WTC11 (cell line): Measurements from ENCODE around the gene DGUOK. TPM values are rescaled to one million over a fixed set of nuclear protein-coding genes. Genes with fewer than 3 reads are reported as not detected.

ENCODE experiments used
- ATAC-seq: fragments of 200-7000 bp; cut with Tn5 transposase; 2 replicates; pipeline ENCODE4 v1.10.0; 2021; ENCODE audit warnings: mild to moderate bottlenecking, moderate library complexity
- CTCF ChIA-PET: fragments of 300-600 bp; sonication (Branson Sonifier 250); formaldehyde crosslinking; loops from one replicate; lab custom pipeline; 2021; ENCODE audit warnings: antibody characterized with exemption; lab: Charles Lee
- POLR2A ChIA-PET: fragments of 350-600 bp; sonication (Branson Sonifier 250); formaldehyde crosslinking; loops from one replicate; lab custom pipeline; 2021; ENCODE audit warnings: antibody characterized with exemption; lab: Charles Lee
- DNase-seq: peaks from one replicate; pipeline ENCODE4 v3.0.0; 2021; ENCODE audit warnings: low spot score
- H3K27ac Mint-ChIP-seq: 2 replicates; pipeline ENCODE4 v1.8.0; 2021; ENCODE audit warnings: mixed read lengths
- H3K27me3 Mint-ChIP-seq: 2 replicates; pipeline ENCODE4 v1.8.0; 2021; ENCODE audit warnings: low read depth, mild to moderate bottlenecking, moderate library complexity, mixed read lengths
- H3K36me3 Mint-ChIP-seq: 2 replicates; pipeline ENCODE4 v1.8.0; 2021; ENCODE audit warnings: mixed read lengths
- H3K4me1 Mint-ChIP-seq: 2 replicates; pipeline ENCODE4 v1.8.0; 2022; ENCODE audit warnings: mixed read lengths
- H3K4me3 Mint-ChIP-seq: 2 replicates; pipeline ENCODE4 v1.8.0; 2021; ENCODE audit warnings: mild to moderate bottlenecking, moderate library complexity, mixed read lengths
- H3K9me3 Mint-ChIP-seq: 2 replicates; pipeline ENCODE4 v1.8.0; 2021; ENCODE audit warnings: mixed read lengths
- ATF2 ChIP-seq: sonication (generic); formaldehyde crosslinking; IDR thresholded peaks from 2 replicates; pipeline ENCODE4 v1.8.1; 2022; ENCODE audit warnings: low read depth, missing genetic modification reagents, borderline replicate concordance
- CTCF ChIP-seq: fragments of 200-600 bp; IDR thresholded peaks from 2 replicates; pipeline ENCODE4 v1.8.0; 2022; ENCODE audit warnings: antibody characterized with exemption
- ERG ChIP-seq: fragments of 250-450 bp; sonication (Bioruptor Pico); IDR thresholded peaks from 2 replicates; pipeline ENCODE4 v1.8.0; 2021; ENCODE audit warnings: mild to moderate bottlenecking
- FOXP4 ChIP-seq: sonication (generic); formaldehyde crosslinking; IDR thresholded peaks from 2 replicates; pipeline ENCODE4 v1.8.0; 2022; ENCODE audit warnings: mild to moderate bottlenecking, missing genetic modification reagents
- HMGA2 ChIP-seq: fragments of 250-450 bp; sonication (Bioruptor Pico); IDR thresholded peaks from 2 replicates; pipeline ENCODE4 v1.4.0; 2021; ENCODE audit warnings: mild to moderate bottlenecking, moderate library complexity
- IRF1 ChIP-seq: sonication (generic); formaldehyde crosslinking; IDR thresholded peaks from 2 replicates; pipeline ENCODE4 v1.8.0; 2023; ENCODE audit warnings: missing genetic modification reagents
- KAT7 ChIP-seq: sonication (generic); formaldehyde crosslinking; IDR thresholded peaks from 2 replicates; pipeline ENCODE4 v1.8.1; 2023; ENCODE audit warnings: missing genetic modification reagents, mild to moderate bottlenecking, borderline replicate concordance
- MAX ChIP-seq: sonication (generic); formaldehyde crosslinking; IDR thresholded peaks from 2 replicates; pipeline ENCODE4 v1.8.0; 2022; ENCODE audit warnings: mild to moderate bottlenecking, missing genetic modification reagents
- MLX ChIP-seq: sonication (generic); formaldehyde crosslinking; IDR thresholded peaks from 2 replicates; pipeline ENCODE4 v1.8.1; 2023; ENCODE audit warnings: mild to moderate bottlenecking, missing genetic modification reagents, moderate library complexity
- NR3C1 ChIP-seq: sonication (generic); formaldehyde crosslinking; conservative IDR thresholded peaks from 2 replicates; pipeline ENCODE4 v1.8.1; 2023; ENCODE audit warnings: low read depth, mild to moderate bottlenecking, missing genetic modification reagents
- OVOL2 ChIP-seq: fragments of 250-450 bp; sonication (Bioruptor Pico); IDR thresholded peaks from 2 replicates; pipeline ENCODE4 v1.9.0; 2021; ENCODE audit warnings: mild to moderate bottlenecking, borderline replicate concordance
- RELA ChIP-seq: sonication (generic); formaldehyde crosslinking; IDR thresholded peaks from 2 replicates; pipeline ENCODE4 v1.8.1; 2022; ENCODE audit warnings: missing genetic modification reagents, mild to moderate bottlenecking, borderline replicate concordance
- TCF7 ChIP-seq: sonication (generic); formaldehyde crosslinking; IDR thresholded peaks from 2 replicates; pipeline ENCODE4 v1.8.0; 2022; ENCODE audit warnings: mild to moderate bottlenecking, low read depth, missing genetic modification reagents, moderate library complexity
- USF2 ChIP-seq: sonication (generic); formaldehyde crosslinking; IDR thresholded peaks from 2 replicates; pipeline ENCODE4 v1.8.1; 2023; ENCODE audit warnings: mild to moderate bottlenecking, missing genetic modification reagents, moderate library complexity
- ZNF532 ChIP-seq: fragments of 250-450 bp; sonication (Bioruptor Pico); IDR thresholded peaks from 2 replicates; pipeline ENCODE4 v1.9.0; 2021; ENCODE audit warnings: mild to moderate bottlenecking, borderline replicate concordance
- ZSCAN18 ChIP-seq: fragments of 250-450 bp; sonication (Bioruptor Pico); IDR thresholded peaks from 2 replicates; pipeline ENCODE4 v2.1.2; 2022; ENCODE audit warnings: mild to moderate bottlenecking, moderate library complexity
- total RNA-seq: library from RNA; stranded (reverse); gene quantifications from 3 replicates; pipeline ENCODE4 v1.2.3, GENCODE V29; 2021

The DGUOK gene
- total RNA-seq, 1 experiment from 2014 or later, result 105 TPM

GRCh38 chr2:73970850-73971471 lies 44.3 kb downstream of the DGUOK start (continued):
- TF ChIP-seq USF2 (CRISPR knock-in tag) (no peak), FOXP4 (no peak)

GRCh38 chr2:73971722-73972121 lies 45.0 kb downstream of the DGUOK start:
- no peak for DNase-seq
- no peak for ATAC-seq
- CTCF ChIA-PET, result interaction anchor here (1.0 kb wide), 1 partner anchor 50 kb away, joined by 3 read pairs; no protein-coding TSS in a partner anchor
- H3K36me3 Mint-ChIP-seq, result no peaks in the 10 kb centered on the region
- H3K4me1 Mint-ChIP-seq, result peaks cover 15% of the 10 kb centered on the region
- H3K9me3 Mint-ChIP-seq, result no peaks in the 10 kb centered on the region
- H3K27ac Mint-ChIP-seq, result no peak overlapping the region
- no peaks in the 10 kb centered on the region; the same call in none of the 2 replicates for H3K27me3 Mint-ChIP-seq
- H3K4me3 Mint-ChIP-seq, result no peak overlapping the region
- TF ChIP-seq HMGA2 (no peak), ERG (CRISPR knock-in tag) (no peak), ATF2 (no peak), ZSCAN18 (no peak), RELA (CRISPR knock-in tag) (no peak), CTCF (no peak), KAT7 (CRISPR knock-in tag) (no peak), MLX (CRISPR knock-in tag) (no peak), NR3C1 (CRISPR knock-in tag) (no peak), ZNF532 (CRISPR knock-in tag) (no peak), IRF1 (CRISPR knock-in tag) (no peak), MAX (CRISPR knock-in tag) (no peak), TCF7 (no peak), OVOL2 (no peak)
- POLR2A ChIA-PET, result no interaction called here
